SK-N-SH (cell line): ENCODE data around the gene CCDC178.

ENCODE experiments used
- EP300 ChIP-seq, 2 experiments: IDR thresholded peaks; 2 replicates each; pipeline versions ENCODE4 v1.4.0 to v1.6.1; 2012; ENCODE audit warnings: borderline replicate concordance in 1 of 2, low read depth in 1 of 2, low read length in 1 of 2
- EZH2phosphoT487 ChIP-seq: fragments of 200-600 bp; sonication (generic); IDR thresholded peaks from 2 replicates; pipeline ENCODE4 v1.6.1; 2017; ENCODE audit warnings: low read depth, mixed run types, mild to moderate bottlenecking, antibody characterized with exemption, moderate library complexity, borderline replicate concordance
- FOXJ3 ChIP-seq: sonication (generic); formaldehyde crosslinking; IDR thresholded peaks from 2 replicates; pipeline ENCODE4 v1.5.1; 2020; ENCODE audit warnings: mild to moderate bottlenecking, missing genetic modification reagents
- POLR2AphosphoS5 ChIP-seq: IDR thresholded peaks from 2 replicates; pipeline ENCODE4 v1.6.1; 2012; ENCODE audit warnings: low read depth, low read length
- SIN3A ChIP-seq: IDR thresholded peaks from 2 replicates; pipeline ENCODE4 v1.6.1; 2012; ENCODE audit warnings: low read depth, mild to moderate bottlenecking, low read length, moderate library complexity, borderline replicate concordance
- TF ChIP-seq, protein P1 (sequence below): fragments of 200-600 bp; sonication (generic); IDR thresholded peaks from 2 replicates; pipeline ENCODE4 v1.6.1; 2017; ENCODE audit warnings: antibody characterized with exemption, mild to moderate bottlenecking, moderate library complexity
- TF ChIP-seq, protein P2 (sequence below): IDR thresholded peaks from 2 replicates; pipeline ENCODE4; 2012
- TF ChIP-seq, protein P3 (sequence below): IDR thresholded peaks from 2 replicates; pipeline ENCODE4 v1.4.0; 2012; ENCODE audit warnings: low read depth
- TF ChIP-seq, protein P4 (sequence below): IDR thresholded peaks from 2 replicates; pipeline ENCODE4 v1.4.0; 2012; ENCODE audit warnings: low read depth, borderline replicate concordance
- TF ChIP-seq, protein P5 (sequence below): IDR thresholded peaks from 2 replicates; pipeline ENCODE4 v1.4.0; 2012; ENCODE audit warnings: low read depth, borderline replicate concordance

DNA sequence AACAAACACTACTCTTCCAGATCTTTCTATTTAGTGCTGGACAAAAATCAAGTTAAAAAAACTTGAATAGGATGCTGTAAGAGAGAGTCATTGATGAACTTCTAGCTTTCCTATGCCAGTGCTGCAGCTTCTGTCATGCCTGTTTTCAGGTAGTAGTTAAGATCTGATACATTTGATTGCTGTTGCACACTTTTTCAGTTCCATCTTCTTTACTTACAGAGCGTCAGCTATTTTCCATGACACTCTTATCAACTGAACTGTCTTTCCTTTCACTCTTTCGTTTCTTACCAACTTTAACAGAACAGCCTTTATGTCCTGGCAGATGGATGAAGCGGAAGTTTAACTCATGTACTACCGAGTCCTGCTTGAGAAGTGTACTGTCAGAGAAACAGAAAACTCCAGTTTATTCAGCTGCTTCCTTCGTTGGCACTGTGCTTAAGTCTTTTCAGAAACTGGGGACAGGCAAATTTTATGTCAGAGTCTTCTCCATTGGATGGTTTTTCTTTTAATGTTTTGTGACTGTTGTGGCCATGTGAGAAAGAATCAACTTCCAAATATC is 521.8 kb downstream of the CCDC178 start:
- TF ChIP-seq, protein P1, sequence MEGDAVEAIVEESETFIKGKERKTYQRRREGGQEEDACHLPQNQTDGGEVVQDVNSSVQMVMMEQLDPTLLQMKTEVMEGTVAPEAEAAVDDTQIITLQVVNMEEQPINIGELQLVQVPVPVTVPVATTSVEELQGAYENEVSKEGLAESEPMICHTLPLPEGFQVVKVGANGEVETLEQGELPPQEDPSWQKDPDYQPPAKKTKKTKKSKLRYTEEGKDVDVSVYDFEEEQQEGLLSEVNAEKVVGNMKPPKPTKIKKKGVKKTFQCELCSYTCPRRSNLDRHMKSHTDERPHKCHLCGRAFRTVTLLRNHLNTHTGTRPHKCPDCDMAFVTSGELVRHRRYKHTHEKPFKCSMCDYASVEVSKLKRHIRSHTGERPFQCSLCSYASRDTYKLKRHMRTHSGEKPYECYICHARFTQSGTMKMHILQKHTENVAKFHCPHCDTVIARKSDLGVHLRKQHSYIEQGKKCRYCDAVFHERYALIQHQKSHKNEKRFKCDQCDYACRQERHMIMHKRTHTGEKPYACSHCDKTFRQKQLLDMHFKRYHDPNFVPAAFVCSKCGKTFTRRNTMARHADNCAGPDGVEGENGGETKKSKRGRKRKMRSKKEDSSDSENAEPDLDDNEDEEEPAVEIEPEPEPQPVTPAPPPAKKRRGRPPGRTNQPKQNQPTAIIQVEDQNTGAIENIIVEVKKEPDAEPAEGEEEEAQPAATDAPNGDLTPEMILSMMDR = no peak
- TF ChIP-seq, protein P2, sequence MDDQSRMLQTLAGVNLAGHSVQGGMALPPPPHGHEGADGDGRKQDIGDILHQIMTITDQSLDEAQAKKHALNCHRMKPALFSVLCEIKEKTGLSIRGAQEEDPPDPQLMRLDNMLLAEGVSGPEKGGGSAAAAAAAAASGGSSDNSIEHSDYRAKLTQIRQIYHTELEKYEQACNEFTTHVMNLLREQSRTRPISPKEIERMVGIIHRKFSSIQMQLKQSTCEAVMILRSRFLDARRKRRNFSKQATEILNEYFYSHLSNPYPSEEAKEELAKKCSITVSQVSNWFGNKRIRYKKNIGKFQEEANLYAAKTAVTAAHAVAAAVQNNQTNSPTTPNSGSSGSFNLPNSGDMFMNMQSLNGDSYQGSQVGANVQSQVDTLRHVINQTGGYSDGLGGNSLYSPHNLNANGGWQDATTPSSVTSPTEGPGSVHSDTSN = no peak
- TF ChIP-seq, protein P3, sequence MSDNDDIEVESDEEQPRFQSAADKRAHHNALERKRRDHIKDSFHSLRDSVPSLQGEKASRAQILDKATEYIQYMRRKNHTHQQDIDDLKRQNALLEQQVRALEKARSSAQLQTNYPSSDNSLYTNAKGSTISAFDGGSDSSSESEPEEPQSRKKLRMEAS = no peak
- no peak for TF ChIP-seq POLR2AphosphoS5
- TF ChIP-seq EZH2phosphoT487 = no peak
- TF ChIP-seq, protein P4, sequence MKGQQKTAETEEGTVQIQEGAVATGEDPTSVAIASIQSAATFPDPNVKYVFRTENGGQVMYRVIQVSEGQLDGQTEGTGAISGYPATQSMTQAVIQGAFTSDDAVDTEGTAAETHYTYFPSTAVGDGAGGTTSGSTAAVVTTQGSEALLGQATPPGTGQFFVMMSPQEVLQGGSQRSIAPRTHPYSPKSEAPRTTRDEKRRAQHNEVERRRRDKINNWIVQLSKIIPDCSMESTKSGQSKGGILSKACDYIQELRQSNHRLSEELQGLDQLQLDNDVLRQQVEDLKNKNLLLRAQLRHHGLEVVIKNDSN = no peak
- TF ChIP-seq, protein P5, sequence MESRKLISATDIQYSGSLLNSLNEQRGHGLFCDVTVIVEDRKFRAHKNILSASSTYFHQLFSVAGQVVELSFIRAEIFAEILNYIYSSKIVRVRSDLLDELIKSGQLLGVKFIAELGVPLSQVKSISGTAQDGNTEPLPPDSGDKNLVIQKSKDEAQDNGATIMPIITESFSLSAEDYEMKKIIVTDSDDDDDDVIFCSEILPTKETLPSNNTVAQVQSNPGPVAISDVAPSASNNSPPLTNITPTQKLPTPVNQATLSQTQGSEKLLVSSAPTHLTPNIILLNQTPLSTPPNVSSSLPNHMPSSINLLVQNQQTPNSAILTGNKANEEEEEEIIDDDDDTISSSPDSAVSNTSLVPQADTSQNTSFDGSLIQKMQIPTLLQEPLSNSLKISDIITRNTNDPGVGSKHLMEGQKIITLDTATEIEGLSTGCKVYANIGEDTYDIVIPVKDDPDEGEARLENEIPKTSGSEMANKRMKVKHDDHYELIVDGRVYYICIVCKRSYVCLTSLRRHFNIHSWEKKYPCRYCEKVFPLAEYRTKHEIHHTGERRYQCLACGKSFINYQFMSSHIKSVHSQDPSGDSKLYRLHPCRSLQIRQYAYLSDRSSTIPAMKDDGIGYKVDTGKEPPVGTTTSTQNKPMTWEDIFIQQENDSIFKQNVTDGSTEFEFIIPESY = no peak
- TF ChIP-seq FOXJ3 (CRISPR knock-in tag) = no peak
- no peak for TF ChIP-seq EP300 (IDR thresholded peaks at IDR 0.05; ENCODE audit: borderline replicate concordance in 1 of 2, low read depth in 1 of 2, low read length in 1 of 2)
- no peak for TF ChIP-seq SIN3A
